NCI-H345 treated with DMSO at 0.1 percent for 48 hours (cell line): Measurements from ENCODE around the gene GPR62.

Source experiments
- DNase-seq: peaks from one replicate; lab custom pipeline; 2025; ENCODE audit not compliant: unreplicated experiment; lab: John Stamatoyannopoulos, UW

GPR62 gene

GRCh38 chr3:51954105-51954504 lies 1.1 kb upstream of the GPR62 start:
- DNase-seq: no peak

- no peak for DNase-seq
These were observed 468 bp upstream of the GPR62 start for GRCh38 chr3:51954713-51955112.

DNA sequence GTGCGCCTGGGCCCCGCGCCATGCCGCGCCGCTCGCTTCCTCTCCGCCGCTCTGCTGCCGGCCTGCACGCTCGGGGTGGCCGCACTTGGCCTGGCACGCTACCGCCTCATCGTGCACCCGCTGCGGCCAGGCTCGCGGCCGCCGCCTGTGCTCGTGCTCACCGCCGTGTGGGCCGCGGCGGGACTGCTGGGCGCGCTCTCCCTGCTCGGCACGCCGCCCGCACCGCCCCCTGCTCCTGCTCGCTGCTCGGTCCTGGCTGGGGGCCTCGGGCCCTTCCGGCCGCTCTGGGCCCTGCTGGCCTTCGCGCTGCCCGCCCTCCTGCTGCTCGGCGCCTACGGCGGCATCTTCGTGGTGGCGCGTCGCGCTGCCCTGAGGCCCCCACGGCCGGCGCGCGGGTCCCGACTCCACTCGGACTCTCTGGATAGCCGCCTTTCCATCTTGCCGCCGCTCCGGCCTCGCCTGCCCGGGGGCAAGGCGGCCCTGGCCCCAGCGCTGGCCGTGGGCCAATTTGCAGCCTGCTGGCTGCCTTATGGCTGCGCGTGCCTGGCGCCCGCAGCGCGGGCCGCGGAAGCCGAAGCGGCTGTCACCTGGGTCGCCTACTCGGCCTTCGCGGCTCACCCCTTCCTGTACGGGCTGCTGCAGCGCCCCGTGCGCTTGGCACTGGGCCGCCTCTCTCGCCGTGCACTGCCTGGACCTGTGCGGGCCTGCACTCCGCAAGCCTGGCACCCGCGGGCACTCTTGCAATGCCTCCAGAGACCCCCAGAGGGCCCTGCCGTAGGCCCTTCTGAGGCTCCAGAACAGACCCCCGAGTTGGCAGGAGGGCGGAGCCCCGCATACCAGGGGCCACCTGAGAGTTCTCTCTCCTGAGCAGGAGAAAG lies 951 bp downstream of the GPR62 start:
- no peak for DNase-seq

DNA sequence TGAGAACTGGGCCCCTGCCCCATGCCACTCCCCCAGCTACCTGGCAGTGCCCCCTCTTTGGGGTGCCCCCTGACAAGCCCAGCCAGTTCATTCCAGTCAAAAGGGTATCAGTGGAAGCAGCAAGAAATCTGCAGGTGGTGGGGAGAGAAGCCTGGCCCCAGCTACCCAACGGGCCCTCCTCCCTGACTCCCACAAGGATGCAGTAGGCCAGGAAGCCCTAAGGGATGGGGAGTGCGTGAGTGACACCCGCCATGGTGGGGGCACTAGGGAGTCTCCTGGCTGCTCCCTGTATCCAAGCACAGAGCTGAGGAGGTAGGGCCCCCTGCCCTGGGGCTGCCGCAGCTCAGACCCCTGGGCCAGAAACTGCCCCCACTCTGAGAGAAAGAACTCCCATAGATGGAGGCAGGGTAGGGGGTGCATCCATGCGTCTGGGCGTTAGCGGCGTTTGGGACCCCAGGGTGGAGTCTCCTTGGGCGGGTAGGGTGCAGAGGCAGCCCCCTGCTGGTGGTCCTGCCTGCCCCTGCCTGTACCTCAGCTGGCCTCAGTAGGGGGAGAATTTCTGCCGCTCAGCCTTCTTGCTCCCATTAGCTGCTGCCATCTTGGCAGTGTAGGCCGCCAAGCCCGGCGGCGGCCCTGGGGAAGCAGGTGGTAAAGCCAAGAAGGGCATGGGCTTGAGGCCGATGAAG lies 2.5 kb downstream of the GPR62 start:
- DNase-seq: no peak

DNA sequence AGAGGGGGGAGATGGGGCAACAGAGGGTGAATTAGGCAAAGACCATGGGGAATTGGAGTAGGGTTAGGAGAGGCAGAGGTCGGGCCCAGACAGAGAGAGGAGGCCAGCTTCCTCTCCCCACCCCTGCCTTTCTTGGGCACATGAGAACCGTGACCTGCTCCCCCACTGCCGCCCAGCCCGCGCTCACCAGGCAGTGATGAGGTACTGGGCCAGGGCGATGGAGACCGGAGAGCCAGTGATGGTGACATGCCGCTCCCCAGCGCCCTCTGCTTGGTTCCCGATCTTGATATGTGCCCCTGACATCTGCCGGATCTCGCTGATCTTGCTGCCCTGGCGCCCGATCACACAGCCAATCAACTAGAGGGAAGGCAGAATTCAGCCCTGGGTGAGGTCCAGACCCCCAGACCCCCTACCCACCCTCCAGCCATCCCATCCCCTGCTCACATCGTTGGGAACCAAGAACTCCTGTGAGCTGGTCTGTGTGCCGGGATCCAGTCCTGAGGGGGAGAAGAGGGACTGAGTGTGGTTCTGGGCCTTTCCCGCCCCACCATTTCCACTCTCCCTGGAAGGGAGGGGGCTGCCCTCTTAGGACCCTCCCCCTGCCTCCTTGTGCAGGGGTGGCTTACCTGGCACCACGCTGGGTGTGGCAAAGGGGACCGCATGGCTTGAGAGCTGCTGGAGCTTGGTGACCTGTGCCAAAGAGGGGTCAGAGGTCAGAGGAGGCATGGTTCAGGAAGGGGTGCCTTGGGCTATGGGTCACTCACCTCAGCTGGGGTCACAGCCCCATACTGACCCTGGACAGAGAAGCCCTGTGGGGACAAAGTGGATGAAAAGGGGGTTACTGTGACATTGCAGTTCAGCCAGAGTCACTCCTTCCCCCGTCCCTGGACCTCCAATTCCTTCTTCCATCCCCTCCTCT lies 3.7 kb downstream of the GPR62 start:
- no peak for DNase-seq

DNA sequence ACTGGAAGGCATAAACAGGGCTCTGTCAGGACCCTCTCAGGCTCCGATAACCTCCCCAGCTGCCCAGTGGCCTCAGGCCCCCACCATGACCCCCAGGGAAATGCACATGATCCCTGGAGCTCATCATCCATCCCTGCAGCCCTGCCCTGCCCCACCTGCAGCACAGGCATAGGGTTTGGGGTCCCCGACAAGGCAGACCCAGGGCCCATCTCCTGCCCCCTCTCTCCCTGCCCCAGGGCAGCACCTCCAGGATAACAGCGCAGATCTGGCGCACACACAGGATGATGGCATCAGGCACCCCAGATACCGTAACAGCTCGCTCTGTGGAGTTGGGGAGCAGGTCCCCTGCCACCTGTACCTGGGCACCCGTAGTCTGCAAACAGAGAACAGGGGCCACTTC lies 4.5 kb downstream of the GPR62 start:
- no peak for DNase-seq

DNA sequence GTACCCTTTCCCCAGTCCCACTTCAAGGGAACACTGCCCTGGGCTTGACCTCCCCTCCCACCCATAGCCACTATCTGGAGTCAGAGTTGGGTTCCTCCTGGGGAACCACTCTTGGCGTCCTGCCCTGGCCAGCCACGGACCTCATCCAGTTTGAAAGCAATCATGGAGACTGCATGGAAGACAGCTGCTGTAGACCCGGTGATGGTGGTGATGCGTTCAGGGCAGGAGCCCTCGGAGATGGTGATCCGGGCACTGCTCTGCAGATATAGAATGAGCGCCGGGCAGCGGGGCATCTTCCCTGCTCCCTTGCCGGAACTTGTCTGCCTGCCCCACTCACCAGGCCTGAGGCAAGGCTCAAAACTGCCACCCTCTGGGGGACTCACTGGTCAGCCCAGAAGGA lies 5.2 kb downstream of the GPR62 start:
- DNase-seq: no peak

DNA sequence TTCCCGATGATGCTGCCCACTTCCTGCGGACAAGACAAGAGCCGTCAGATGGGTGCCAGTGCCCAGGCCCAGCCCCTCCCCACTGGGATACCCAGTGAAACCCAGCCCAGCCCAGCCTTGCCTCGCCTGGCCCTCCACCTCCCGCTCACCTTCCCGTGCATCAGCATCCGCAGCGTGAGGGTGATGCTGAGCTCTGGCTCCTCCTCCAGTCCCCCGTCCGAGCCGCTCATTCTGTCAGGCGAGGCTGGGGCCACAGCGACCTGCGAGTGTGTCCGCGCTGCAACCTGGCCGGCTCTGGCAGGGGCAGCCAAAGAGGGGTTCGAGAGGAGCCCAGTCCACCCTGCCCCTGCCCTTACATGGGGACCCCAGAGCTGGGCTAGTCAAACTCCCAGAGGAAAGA lies 5.8 kb downstream of the GPR62 start:
- DNase-seq: no peak

GRCh38 chr3:51961602-51962569 lies 6.7 kb downstream of the GPR62 start:
- DNase-seq: no peak

DNA sequence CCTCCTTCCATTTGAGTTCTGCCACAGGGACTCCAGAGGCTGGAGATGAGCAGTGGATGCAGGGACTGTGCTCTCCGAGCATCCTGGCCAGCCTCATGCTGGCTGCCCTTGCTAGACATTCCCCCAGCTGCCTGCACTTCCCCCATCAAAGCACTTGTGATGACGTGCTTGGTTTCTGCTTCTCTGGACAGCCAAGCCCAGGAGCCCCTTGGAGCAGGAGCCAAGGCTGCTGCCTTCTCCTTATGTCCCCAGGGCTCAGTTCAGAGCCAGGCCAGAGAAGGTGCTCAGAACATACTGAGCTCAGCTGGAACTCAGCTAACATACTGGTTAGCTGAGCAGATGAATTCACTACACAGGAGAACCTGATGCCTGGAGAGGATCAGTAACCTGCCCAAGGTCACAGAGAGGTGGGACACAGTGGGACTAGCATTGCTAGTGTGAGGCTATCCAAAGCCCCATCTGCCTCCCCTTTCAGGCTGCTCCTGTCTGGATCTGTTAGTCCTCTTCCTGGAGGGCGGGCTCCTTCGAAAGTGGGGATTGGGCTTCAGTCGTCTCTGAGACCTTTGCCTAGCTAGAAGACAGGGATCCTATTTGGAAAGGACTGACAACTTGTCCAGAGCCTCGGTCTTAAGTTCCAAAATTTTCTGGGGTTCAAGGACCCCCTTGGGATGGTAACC lies 7.8 kb downstream of the GPR62 start:
- DNase-seq: no peak

GRCh38 chr3:51963951-51964451 lies 8.8 kb downstream of the GPR62 start:
- no peak for DNase-seq

DNA sequence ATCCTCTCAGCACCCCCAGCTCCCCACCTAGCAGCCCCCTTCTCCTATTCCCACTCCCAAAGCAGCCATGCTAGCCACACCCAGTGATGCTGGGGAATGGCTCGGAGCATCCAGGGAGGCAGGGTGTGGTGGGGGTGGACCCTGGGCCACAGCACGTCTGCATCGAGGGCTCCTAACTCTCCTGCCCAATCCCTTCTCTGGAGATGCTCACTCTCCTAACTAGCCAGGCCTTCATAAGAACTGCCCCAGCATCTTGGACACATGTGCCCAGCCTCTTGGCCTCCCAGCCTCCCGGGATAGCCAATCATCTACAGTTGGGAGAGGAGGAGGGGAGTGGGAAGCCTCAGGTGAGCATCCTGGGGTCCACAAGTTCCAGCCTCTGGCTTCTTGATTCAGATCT lies 9.3 kb downstream of the GPR62 start:
- no peak for DNase-seq

- DNase-seq: no peak
These were observed 10.8 kb downstream of the GPR62 start for GRCh38 chr3:51966016-51966415.

- no peak for DNase-seq
These were observed 11.3 kb downstream of the GPR62 start for GRCh38 chr3:51966486-51966885.

DNA sequence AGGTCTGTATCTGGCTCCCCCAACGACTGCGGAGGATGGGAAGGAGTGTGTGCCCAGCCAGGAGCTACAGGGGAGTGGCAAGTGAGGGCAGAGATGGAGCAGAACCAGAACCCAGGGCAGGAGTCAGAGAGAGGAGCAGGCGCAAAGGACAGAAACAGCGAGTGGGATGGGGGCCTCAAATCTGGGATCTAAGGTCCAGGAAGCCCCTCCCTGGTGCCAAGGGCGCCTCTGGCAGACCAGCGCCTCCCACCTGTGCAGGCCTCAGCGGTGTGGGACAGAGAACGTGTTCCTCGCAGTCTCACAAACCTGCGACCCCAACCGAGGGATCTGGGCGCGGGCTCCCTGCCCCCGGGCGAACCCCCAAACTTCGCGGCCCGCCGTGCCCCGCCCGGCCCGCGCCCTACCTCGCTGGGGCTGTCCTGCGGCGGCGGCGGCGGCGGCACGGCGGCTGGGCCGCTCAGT lies 11.8 kb downstream of the GPR62 start:
- no peak for DNase-seq

DNA sequence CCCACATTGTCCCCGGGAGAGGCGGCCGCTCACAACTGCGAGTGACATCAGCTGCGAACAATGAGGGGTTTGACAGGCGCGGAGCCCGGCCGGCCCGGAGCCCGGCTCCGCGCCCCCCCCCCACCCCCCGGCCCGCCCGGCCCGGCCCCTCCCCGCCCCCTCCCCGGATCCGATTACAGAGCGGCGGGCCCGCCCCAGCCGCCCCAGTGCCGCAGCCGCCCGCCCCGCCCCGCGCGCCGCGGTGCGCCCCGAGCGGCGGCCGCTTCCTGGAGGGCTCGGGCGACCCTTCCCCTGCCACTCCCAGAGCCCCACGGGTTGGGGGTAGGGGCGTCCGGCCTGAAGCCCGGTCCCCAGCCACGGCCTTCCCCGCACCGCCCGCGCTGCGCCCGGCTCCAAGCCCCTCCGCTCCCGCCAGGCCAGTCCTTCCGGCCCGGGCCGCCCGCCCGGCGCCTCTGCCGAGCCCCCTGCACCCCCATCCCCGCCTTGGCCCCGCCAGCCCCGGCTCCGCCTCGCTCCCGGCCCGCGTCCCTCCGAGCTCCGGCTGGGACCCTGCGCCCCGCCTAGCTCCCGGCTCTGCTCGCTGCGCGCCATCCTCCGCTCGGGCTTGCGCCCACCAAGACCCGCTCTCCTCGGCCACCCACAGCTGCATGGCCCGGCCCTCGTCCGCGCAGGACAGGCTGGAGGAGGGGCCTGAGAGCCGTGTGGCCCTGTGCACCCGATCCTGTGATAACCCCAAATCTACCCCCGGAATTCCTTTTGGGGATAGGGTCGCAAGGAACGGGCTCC lies 12.4 kb downstream of the GPR62 start, which contains the start of gene PCBP4:
PCBP4 (minus strand) TSS at position 71 of the 786 bp plus-strand sequence. CDS start 6,214 bp downstream, outside the sequence.
- DNase-seq: no peak

DNA sequence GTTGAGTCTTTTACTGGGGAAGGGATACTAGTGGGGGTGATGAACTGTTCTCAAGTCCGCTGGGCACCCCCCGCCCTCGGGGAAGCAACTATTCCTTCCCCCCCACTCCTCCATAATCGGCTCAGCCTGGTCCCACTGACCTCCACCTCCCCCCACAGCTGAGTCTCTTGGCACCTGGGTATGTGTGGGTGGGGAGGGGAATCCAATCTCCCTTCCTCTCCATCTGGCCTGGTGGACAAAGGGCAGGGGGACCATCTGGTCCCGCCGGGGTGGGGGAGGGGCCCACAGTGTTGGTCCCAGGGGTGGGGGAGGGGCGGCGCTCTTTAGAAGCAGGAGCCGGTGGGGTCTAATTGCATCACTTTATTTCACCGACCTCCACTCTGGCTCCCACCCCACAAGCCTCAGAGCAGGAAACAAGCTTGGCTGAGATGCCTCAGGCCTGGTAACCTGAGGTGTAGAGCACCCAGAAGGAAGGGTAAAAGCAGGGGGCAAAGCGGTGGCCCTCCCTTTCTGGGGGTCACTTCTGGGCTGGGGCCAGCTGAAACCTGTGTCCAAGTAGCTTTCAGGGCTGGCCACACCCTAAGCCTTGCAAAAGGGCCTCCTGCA lies 13.1 kb downstream of the GPR62 start:
- DNase-seq: no peak
